ENCODE data around the gene SPG7.

GRCh38 chr16:89458551-89458950, 49.7 kb upstream of the SPG7 start:
- no peak for TF ChIP-seq CTCF (IDR thresholded peaks at IDR 0.05)
- no peak for TF ChIP-seq POLR2AphosphoS5 (IDR thresholded peaks at IDR 0.05; ENCODE audit: insufficient read depth in 1 of 2, low read depth in 1 of 2)

Data from vagina (tissue), 2 donors.